H1 (cell line): ENCODE measurements around the gene HELT.

ENCODE experiments used
- CEBPB ChIP-seq: IDR thresholded peaks from 2 replicates; pipeline ENCODE4 v1.6.1; 2012; ENCODE audit warnings: low read depth, low read length
- CTCF ChIP-seq, 3 experiments: IDR thresholded peaks; 1 replicate in 2 of 3; 2 replicates in 1 of 3; pipeline versions ENCODE4 v1.5.1 to v1.6.1; 2011; ENCODE audit warnings: low read length in 3 of 3, mild to moderate bottlenecking in 3 of 3, inconsistent platforms in 2 of 3, low read depth in 1 of 3, moderate library complexity in 1 of 3; ENCODE audit not compliant: insufficient read depth in 1 of 3; ENCODE audit errors: control extremely low read depth in 1 of 3
- EGR1 ChIP-seq: IDR thresholded peaks from 2 replicates; pipeline ENCODE4 v1.6.1; 2011; ENCODE audit warnings: low read depth, low read length, borderline replicate concordance
- SUZ12 ChIP-seq: fragments of 200-600 bp; sonication (generic); IDR thresholded peaks from 2 replicates; pipeline ENCODE4 v1.6.1; 2012; ENCODE audit warnings: mild to moderate bottlenecking, inconsistent platforms, low read length, moderate library complexity, mixed read lengths
- TEAD4 ChIP-seq: IDR thresholded peaks from 2 replicates; pipeline ENCODE4 v1.6.1; 2012; ENCODE audit warnings: low read depth, low read length, inconsistent platforms, mixed read lengths

- TF ChIP-seq TEAD4 (no peak), SUZ12 (no peak), CTCF (IDR thresholded peaks at IDR 0.05; ENCODE audit: control extremely low read depth in 1 of 3, insufficient read depth in 1 of 3, low read depth in 1 of 3, low read length in 3 of 3) (no peak), EGR1 (no peak), CEBPB (no peak)
These were observed 44.3 kb downstream of the HELT start for GRCh38 chr4:185062606-185063005.
